Brain microvascular endothelial cell (primary cell): ENCODE results near the gene WSCD2.

Experiments
- DNase-seq: peaks from one replicate; pipeline ENCODE4 v3.0.0-alpha.2; 2020
- H3K27ac ChIP-seq: fragments of 250-450 bp; sonication (Bioruptor Pico); 2 replicates; pipeline ENCODE4 v1.5.1; 2020; ENCODE audit warnings: mild to moderate bottlenecking, moderate library complexity
- H3K27me3 ChIP-seq: fragments of 250-450 bp; sonication (Bioruptor Pico); replicated peaks from 2 replicates; pipeline ENCODE4 v1.5.1; 2020; ENCODE audit warnings: mild to moderate bottlenecking
- H3K36me3 ChIP-seq: fragments of 250-450 bp; sonication (Bioruptor Pico); replicated peaks from 2 replicates; pipeline ENCODE4 v1.5.1; 2020; ENCODE audit warnings: mild to moderate bottlenecking
- H3K4me3 ChIP-seq: 2 replicates; pipeline ENCODE4 v1.5.1; 2011; ENCODE audit warnings: low read depth, mild to moderate bottlenecking, control low read depth, low read length, moderate library complexity
- in situ Hi-C: cut with HindIII; loops from 2 replicates; pipeline ENCODE4 v1.10.0; 2017; ENCODE audit warnings: low sequenced_read_pairs, low pct_ligation_motif_present
- TF ChIP-seq, protein P1 (sequence below): IDR thresholded peaks from 2 replicates; pipeline ENCODE4 v1.5.1; 2011; ENCODE audit warnings: low read depth, mild to moderate bottlenecking, moderate library complexity, low read length, control low read depth, inconsistent platforms; ENCODE audit errors: missing control alignments

The WSCD2 gene

DNA sequence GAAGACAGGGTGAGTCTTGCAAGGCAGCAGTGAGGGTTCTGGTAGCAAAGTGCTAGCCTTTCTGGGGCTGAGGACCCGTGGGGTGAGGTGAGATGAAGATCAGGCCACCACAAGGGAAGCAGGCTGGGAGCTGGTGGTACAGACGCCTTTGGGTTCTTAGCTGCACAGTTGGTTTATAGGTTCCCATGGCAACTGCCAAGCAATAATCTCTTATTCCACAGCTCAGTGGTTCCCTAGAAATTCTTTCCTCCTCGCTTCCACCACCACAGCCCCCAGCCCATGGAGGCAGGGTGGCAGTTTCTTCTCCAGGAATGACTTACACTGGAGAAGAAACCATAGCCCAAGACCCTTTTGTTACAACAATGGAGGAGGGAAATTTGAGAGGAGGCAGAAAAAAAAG, 127.9 kb downstream of the WSCD2 start:
- no peak for DNase-seq
- H3K27me3 ChIP-seq = no peaks in the 10 kb centered on the region
- H3K36me3 ChIP-seq = no peaks in the 10 kb centered on the region
- no peak overlapping the region for H3K4me3 ChIP-seq
- TF ChIP-seq, protein P1, sequence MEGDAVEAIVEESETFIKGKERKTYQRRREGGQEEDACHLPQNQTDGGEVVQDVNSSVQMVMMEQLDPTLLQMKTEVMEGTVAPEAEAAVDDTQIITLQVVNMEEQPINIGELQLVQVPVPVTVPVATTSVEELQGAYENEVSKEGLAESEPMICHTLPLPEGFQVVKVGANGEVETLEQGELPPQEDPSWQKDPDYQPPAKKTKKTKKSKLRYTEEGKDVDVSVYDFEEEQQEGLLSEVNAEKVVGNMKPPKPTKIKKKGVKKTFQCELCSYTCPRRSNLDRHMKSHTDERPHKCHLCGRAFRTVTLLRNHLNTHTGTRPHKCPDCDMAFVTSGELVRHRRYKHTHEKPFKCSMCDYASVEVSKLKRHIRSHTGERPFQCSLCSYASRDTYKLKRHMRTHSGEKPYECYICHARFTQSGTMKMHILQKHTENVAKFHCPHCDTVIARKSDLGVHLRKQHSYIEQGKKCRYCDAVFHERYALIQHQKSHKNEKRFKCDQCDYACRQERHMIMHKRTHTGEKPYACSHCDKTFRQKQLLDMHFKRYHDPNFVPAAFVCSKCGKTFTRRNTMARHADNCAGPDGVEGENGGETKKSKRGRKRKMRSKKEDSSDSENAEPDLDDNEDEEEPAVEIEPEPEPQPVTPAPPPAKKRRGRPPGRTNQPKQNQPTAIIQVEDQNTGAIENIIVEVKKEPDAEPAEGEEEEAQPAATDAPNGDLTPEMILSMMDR = no peak
- no peak overlapping the region for H3K27ac ChIP-seq
- in situ Hi-C loops = no loop called here

DNA sequence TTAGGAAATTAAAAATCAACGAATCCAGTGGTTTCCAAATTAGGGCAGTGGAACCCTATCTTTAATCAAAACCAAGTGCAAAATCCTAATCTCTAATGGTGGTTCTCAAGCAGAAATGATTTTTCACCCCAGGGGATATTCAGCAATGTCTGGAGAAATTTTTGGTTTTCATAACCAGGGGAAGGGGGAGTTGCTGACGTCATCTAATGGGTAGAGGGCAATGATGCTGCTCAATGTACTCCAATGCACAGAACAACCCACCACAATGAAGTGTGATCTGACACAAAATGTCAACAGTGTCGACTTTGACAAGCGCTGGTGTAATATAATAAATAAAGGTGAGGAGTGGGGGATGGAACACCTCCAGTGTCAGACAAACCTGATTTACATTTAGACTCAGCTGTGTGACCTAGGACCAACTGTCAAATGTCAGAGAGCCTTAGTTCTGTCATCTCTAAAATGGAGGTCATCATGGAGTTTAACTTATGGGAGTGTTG, 128.6 kb downstream of the WSCD2 start:
- Histone ChIP-seq H3K27me3 (no peaks in the 10 kb centered on the region), H3K27ac (no peak overlapping the region), H3K36me3 (no peaks in the 10 kb centered on the region), H3K4me3 (no peak overlapping the region)
- DNase-seq = no peak
- TF ChIP-seq, protein P1 = no peak
- in situ Hi-C loops = no loop called here

DNA sequence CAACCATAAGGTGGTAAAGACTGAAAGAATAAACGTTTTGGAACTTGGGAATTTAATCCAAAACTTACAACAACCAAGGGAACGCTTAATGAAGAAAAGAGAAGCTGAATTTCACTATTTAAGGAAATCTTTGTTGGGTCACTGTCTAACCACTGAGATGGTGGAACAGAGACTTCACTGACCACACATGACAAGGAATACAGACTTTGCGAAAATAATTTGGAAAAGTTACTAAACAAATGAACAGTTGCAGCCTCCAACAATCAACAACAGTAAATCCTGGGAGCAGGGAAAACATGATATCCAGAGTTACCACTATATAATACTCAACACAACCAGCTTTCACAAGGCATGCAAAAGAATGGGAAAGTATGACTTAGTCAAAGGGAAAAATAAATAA, 131.0 kb downstream of the WSCD2 start:
- Histone ChIP-seq H3K36me3 (no peaks in the 10 kb centered on the region), H3K27ac (no peak overlapping the region), H3K4me3 (no peak overlapping the region), H3K27me3 (no peaks in the 10 kb centered on the region)
- DNase-seq = no peak
- TF ChIP-seq, protein P1 = no peak
- in situ Hi-C loops = no loop called here

DNA sequence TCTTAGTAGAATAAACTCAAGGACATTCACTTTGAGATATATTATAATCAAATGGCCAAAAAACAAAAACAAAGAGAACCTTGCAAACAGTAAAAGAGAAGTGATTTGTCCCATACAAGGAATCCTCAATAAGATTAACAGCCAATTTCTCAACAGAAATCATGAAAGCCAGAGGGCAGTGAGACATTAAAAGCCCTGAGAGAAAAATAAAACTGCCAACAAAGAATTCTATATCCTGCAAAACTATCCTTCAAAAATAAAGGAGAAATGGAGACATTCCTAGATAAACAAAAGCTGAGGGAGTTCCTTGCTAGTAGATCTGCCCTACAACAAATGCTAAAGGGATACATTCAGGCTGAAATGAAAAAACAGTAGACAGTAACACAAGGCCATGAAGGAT, 131.9 kb downstream of the WSCD2 start:
- Histone ChIP-seq H3K36me3 (no peaks in the 10 kb centered on the region), H3K27me3 (no peaks in the 10 kb centered on the region), H3K27ac (no peak overlapping the region), H3K4me3 (no peak overlapping the region)
- TF ChIP-seq, protein P1 = no peak
- in situ Hi-C loops = no loop called here
- no peak for DNase-seq

DNA sequence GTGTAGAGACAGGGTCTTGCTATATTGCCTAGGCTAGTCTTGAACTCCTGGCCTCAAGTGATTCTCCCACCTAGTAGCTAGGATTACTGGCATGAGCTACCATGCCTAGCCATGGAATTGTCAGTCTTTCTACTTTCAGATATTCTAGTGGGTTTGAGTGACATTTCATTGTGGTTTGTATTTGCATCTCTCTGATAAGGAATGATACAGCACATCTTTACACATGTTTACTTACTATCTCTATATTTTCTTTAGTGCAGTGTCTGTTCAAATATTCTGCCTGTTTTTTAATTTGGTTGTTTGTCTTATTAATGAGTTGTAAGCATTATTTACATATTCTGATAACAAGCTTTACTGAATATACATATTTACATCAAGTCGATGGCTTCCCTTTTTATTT, 136.4 kb downstream of the WSCD2 start:
- TF ChIP-seq, protein P1 = no peak
- in situ Hi-C loops = no loop called here
- DNase-seq = no peak
- no peak overlapping the region for H3K4me3 ChIP-seq
- no peaks in the 10 kb centered on the region for H3K27me3 ChIP-seq
- no peaks in the 10 kb centered on the region for H3K36me3 ChIP-seq
- H3K27ac ChIP-seq = no peak overlapping the region

DNA sequence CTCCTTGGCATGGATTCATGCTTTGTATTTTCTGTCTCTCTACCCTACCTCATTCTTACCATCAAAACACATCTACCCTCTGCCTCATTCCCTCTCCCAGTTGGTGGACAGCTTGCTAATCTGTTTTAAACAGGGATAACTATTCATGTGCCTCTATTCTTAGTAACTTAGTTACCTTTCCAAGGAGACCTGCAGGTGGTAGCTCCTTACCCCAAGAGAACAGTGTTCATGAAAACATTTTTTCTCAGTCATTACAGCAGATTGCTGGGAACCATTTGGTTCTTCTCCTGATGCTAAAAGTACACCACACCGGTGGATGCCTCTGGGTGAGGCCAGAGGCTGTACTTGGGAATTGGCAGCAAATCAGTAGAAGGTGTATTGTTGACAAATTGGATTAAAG, 137.0 kb downstream of the WSCD2 start:
- Histone ChIP-seq H3K4me3 (no peak overlapping the region), H3K36me3 (no peaks in the 10 kb centered on the region), H3K27me3 (no peaks in the 10 kb centered on the region), H3K27ac (no peak overlapping the region)
- in situ Hi-C loops = no loop called here
- TF ChIP-seq, protein P1 = no peak
- no peak for DNase-seq
